Endothelial cell (in vitro differentiated cells): ENCODE results near the gene TMEM184B. TPM values are rescaled to one million over a fixed set of nuclear protein-coding genes. Genes with fewer than 3 reads are reported as not detected.

ENCODE experiments used
- DNase-seq: peaks from one replicate; pipeline ENCODE4 v3.0.0; 2021; ENCODE audit warnings: low spot score
- H3K27ac Mint-ChIP-seq: one replicate; pipeline ENCODE4 v1.8.0; 2021; ENCODE audit warnings: mixed read lengths, inconsistent platforms; ENCODE audit not compliant: unreplicated experiment
- H3K27me3 Mint-ChIP-seq: one replicate; pipeline ENCODE4 v1.8.0; 2021; ENCODE audit warnings: mild to moderate bottlenecking, moderate library complexity, mixed read lengths, inconsistent platforms; ENCODE audit not compliant: unreplicated experiment
- H3K36me3 Mint-ChIP-seq: one replicate; pipeline ENCODE4 v1.8.0; 2021; ENCODE audit warnings: mild to moderate bottlenecking, low read depth, mixed read lengths, inconsistent platforms; ENCODE audit not compliant: unreplicated experiment
- H3K4me1 Mint-ChIP-seq: one replicate; pipeline ENCODE4 v1.8.0; 2021; ENCODE audit warnings: mild to moderate bottlenecking, mixed read lengths, inconsistent platforms; ENCODE audit not compliant: unreplicated experiment
- H3K4me3 Mint-ChIP-seq: one replicate; pipeline ENCODE4 v1.8.0; 2021; ENCODE audit warnings: mild to moderate bottlenecking, mixed read lengths, inconsistent platforms; ENCODE audit not compliant: unreplicated experiment
- H3K9me3 Mint-ChIP-seq: one replicate; pipeline ENCODE4 v1.8.0; 2021; ENCODE audit warnings: mixed read lengths, inconsistent platforms; ENCODE audit not compliant: unreplicated experiment
- CTCF ChIP-seq: fragments of 200-600 bp; sonication (generic); IDR thresholded peaks from one replicate; pipeline ENCODE4 v1.5.0; 2021; ENCODE audit warnings: antibody characterized with exemption; ENCODE audit not compliant: unreplicated experiment
- total RNA-seq: library from RNA; stranded (reverse); fragmentation: NEBNext Ultra II Directional; extraction: Animal tissue kit (Norgen Biotek cat#: 25700); gene quantifications from one replicate; pipeline ENCODE4 v1.2.1, GENCODE V29; 2021; ENCODE audit not compliant: unreplicated experiment

TMEM184B gene
- total RNA-seq, 1 donor from 2014 or later = 59.8 TPM

- peaks cover 24% of the 10 kb centered on the region for H3K36me3 Mint-ChIP-seq
- peak; percentile 43 for TF ChIP-seq CTCF
- H3K4me3 Mint-ChIP-seq = no peak overlapping the region
- peaks cover 8% of the 10 kb centered on the region for H3K27me3 Mint-ChIP-seq
- DNase-seq = peak; percentile 63
- H3K27ac Mint-ChIP-seq = peak overlapping the region; percentile 82
- peaks cover 23% of the 10 kb centered on the region for H3K4me1 Mint-ChIP-seq
- no peaks in the 10 kb centered on the region for H3K9me3 Mint-ChIP-seq
These were observed 42.5 kb downstream of the TMEM184B start for GRCh38 chr22:38230108-38230825.

- no peak for TF ChIP-seq CTCF
- H3K36me3 Mint-ChIP-seq = peaks cover 17% of the 10 kb centered on the region
- peaks cover 23% of the 10 kb centered on the region for H3K4me1 Mint-ChIP-seq
- peak overlapping the region; percentile 83 for H3K4me3 Mint-ChIP-seq
- peak overlapping the region; percentile 81 for H3K27ac Mint-ChIP-seq
- DNase-seq = no peak
- no peaks in the 10 kb centered on the region for H3K9me3 Mint-ChIP-seq
- H3K27me3 Mint-ChIP-seq = peaks cover 11% of the 10 kb centered on the region
These were observed 43.7 kb downstream of the TMEM184B start for GRCh38 chr22:38228873-38229740.

- DNase-seq = no peak
- Mint-ChIP-seq H3K9me3 (no peaks in the 10 kb centered on the region), H3K36me3 (peaks cover 13% of the 10 kb centered on the region), H3K4me1 (peaks cover 23% of the 10 kb centered on the region), H3K27ac (peak overlapping the region; percentile 81), H3K27me3 (peaks cover 11% of the 10 kb centered on the region), H3K4me3 (peak overlapping the region; percentile 83)
- no peak for TF ChIP-seq CTCF
These were observed 44.4 kb downstream of the TMEM184B start for GRCh38 chr22:38228326-38228872.

- H3K4me3 Mint-ChIP-seq = no peak overlapping the region
- peaks cover 29% of the 10 kb centered on the region for H3K4me1 Mint-ChIP-seq
- peaks cover 11% of the 10 kb centered on the region for H3K27me3 Mint-ChIP-seq
- H3K36me3 Mint-ChIP-seq = peaks cover 16% of the 10 kb centered on the region
- no peak overlapping the region for H3K27ac Mint-ChIP-seq
- TF ChIP-seq CTCF = no peak
- DNase-seq = no peak
- no peaks in the 10 kb centered on the region for H3K9me3 Mint-ChIP-seq
These were observed 45.8 kb downstream of the TMEM184B start for GRCh38 chr22:38226853-38227649.
